A673 (cell line): ENCODE measurements around the gene EDNRA.

ENCODE experiments used
- CTCF ChIP-seq: fragments of 300-800, 200-600 bp; sonication (generic); conservative IDR thresholded peaks from 2 replicates; pipeline ENCODE4 v1.5.1; 2017; ENCODE audit warnings: low read depth, mild to moderate bottlenecking, antibody characterized with exemption, low read length, moderate library complexity, mixed read lengths
- EZH2 ChIP-seq: fragments of 200-600 bp; sonication (generic); IDR thresholded peaks from 2 replicates; pipeline ENCODE4 v1.6.1; 2017; ENCODE audit warnings: borderline replicate concordance, low read depth, mild to moderate bottlenecking, mixed read lengths, antibody characterized with exemption, low read length; ENCODE audit not compliant: poor library complexity, severe bottlenecking

- TF ChIP-seq CTCF (0 out of 2 replicates have a peak, but pooled peaks have one; percentile 28), EZH2 (no peak)
These were observed 113.2 kb downstream of the EDNRA start for GRCh38 chr4:147594107-147594506.
